Measurements from ENCODE around the gene SERPINA3.
A peak's percentile ranks its signal among the peaks of the same experiment; 100 is the strongest.
"Not testable (repeated sequence)": the region's sequence is repeated elsewhere in the genome, so short reads cannot be mapped to it uniquely, and the experiment has no call there.

Gene SERPINA3

GRCh38 chr14:94575730-94576585, 36.2 kb upstream of the SERPINA3 start:
- TF ChIP-seq CTCF (conservative IDR thresholded peaks at IDR 0.05; ENCODE audit: low read length) = no peak
- DNase-seq (ENCODE audit: low read depth) = peak; percentile 87
- H3K4me3 ChIP-seq (ENCODE audit: low read length) = no peak overlapping the region

- H3K4me3 ChIP-seq (ENCODE audit: low read length); DNase-seq (ENCODE audit: low read depth): not testable (repeated sequence)
Measured at GRCh38 chr14:94577472-94577871, 34.7 kb upstream of the SERPINA3 start.

DNA sequence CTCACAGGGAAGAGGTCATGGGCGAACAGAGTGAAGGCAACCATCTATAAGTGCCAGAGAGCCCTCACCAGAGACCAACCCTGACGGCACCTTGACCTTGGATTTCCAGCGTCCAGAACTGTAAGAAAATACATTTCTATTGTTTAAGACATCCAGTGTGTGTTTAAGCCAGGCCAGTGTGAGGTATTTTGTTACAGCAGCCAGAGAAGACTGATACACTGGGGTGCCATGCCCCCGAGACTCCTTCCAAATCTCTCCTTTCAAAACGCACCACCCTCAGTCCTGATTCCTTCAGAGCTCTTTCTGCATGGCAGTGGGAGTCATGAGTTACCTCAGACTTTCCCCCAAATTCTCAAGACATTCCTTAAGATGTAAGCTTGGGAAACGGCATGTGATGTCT, 33.5 kb upstream of the SERPINA3 start:
- no peak for DNase-seq (ENCODE audit: low read depth)
- no peak for TF ChIP-seq CTCF (conservative IDR thresholded peaks at IDR 0.05; ENCODE audit: low read length)
- H3K4me3 ChIP-seq (ENCODE audit: low read length) = no peak overlapping the region

- no peak within 1 kb of the TSS for H3K4me3 ChIP-seq (ENCODE audit: low read length)
- TF ChIP-seq CTCF (conservative IDR thresholded peaks at IDR 0.05; ENCODE audit: low read length) = no peak
- peak; percentile 24 for DNase-seq (ENCODE audit: low read depth)
Measured at GRCh38 chr14:94581127-94581999, 30.8 kb upstream of the SERPINA3 start, which contains the start of gene SERPINA5. TSS of gene SERPINA5 (plus strand) at chr14:94581426. CDS start at chr14:94587363, 5,937 bp downstream.

GRCh38 chr14:94582199-94582750, 29.9 kb upstream of the SERPINA3 start:
- no peak overlapping the region for H3K4me3 ChIP-seq (ENCODE audit: low read length)
- TF ChIP-seq CTCF (conservative IDR thresholded peaks at IDR 0.05; ENCODE audit: low read length) = no peak
- no peak for DNase-seq (ENCODE audit: low read depth)

DNA sequence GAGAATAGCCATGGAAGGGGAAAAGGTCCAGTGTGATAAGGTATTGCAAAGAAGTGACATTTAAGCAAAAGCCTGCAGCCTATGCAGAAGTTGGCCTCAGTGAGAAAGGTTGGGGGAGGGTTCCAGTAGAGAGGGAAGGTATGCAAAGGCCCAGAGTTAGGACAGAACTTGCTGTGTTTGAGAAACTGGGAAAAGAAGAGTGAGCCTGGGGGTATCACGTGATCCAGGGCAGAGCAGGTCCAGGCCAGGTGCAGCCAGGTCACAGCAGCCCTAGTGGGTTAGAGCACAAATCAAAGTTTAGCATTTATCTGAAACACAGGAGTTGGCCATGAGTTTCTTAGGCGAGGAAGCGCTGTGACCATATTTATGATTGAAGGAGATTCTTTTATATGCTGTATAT, 29.3 kb upstream of the SERPINA3 start:
- TF ChIP-seq CTCF (conservative IDR thresholded peaks at IDR 0.05; ENCODE audit: low read length) = no peak
- H3K4me3 ChIP-seq (ENCODE audit: low read length) = no peak overlapping the region
- no peak for DNase-seq (ENCODE audit: low read depth)

DNA sequence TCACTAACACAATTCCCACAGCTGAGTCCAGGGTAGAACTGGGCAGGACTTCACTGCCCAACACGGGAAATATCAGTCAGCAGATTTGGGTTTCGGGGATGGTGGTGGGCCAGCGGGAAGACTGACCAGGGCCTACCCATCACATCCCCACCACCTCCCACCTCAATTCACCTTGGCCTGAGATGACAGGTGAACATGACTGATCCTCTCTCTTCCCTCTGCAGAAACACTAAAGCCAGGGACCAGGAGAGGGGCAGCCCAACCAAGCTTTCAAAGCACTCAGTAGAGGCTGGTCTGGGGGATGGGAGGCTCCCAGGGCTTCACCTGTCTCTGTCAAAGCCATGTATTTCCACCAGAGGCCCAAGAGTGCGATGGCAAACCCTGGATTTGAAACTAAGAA, 28.6 kb upstream of the SERPINA3 start:
- DNase-seq (ENCODE audit: low read depth) = no peak
- no peak overlapping the region for H3K4me3 ChIP-seq (ENCODE audit: low read length)
- no peak for TF ChIP-seq CTCF (conservative IDR thresholded peaks at IDR 0.05; ENCODE audit: low read length)

All from AG10803 (cell line).